Heart left ventricle (tissue), 13 donors: ENCODE measurements around the gene LYRM7.

ENCODE experiments used
- CTCF ChIP-seq, 12 donors: fragments of 200-600 bp; sonication (generic) in 4 of 12; IDR thresholded peaks; one replicate each; pipeline versions ENCODE4 v1.5.0 to v1.8.0; 2018 to 2022; ENCODE audit warnings: antibody characterized with exemption in 12 of 12, mild to moderate bottlenecking in 5 of 12
- POLR2A ChIP-seq, 2 donors: fragments of 450-650 bp; IDR thresholded peaks; one replicate each; pipeline ENCODE4 v1.6.1; 2017; ENCODE audit warnings: antibody characterized with exemption in 2 of 2, mild to moderate bottlenecking in 2 of 2, moderate library complexity in 2 of 2
- donor health status: ischemic (EF 13 %, LVEDD 7.1; RV severe dilation, severe dysfunction).
- donor health status: DM: no; HTN: yes; CAD: no.
- donor health status: DM: no; HTN: no; CAD: no.
- donor health status: ischemic (EF 25% LVEDD 6.9; RV normal size, moderate dysfunction).
- donor health status: ischemic (EF 25% LVEDD 5.7; RV mildly dilated, moderate dysfunction).
- donor health status: ischemic (EF 35%, LVEDD 5.7; RV mildly dilated, moderate dysfunction).
- donor health status: nonischemic (EF 11% LVEDD 7.7; RV severe dilation, severe dysfunction).
- donor health status: DM: yes; HTN: yes; CAD: no.
- donor health status: PGD.
- donor health status: ischemic (EF 29% LVEDD 5.4; RV normal size, mild dysfunction).
- donor health status: nonischemic (EF 23%, LVEDD 6.1; RV moderate dilation, normal function).

GRCh38 chr5:131206061-131206460 lies 35.3 kb downstream of the LYRM7 start:
- TF ChIP-seq CTCF (IDR thresholded peaks at IDR 0.05), result no peak
- no peak for TF ChIP-seq POLR2A (IDR thresholded peaks at IDR 0.05)
